Mesendoderm (in vitro differentiated cells): ENCODE data around the gene PPP2R1B.

Experiments
- DNase-seq: peaks from one replicate; pipeline ENCODE4 v3.0.0; 2013
- H2AK5ac ChIP-seq: 2 replicates; pipeline ENCODE4 v1.6.1; 2013; ENCODE audit warnings: low read length, inconsistent platforms
- H2BK120ac ChIP-seq: 2 replicates; pipeline ENCODE4 v1.6.1; 2013; ENCODE audit warnings: low read depth, mild to moderate bottlenecking, low read length, moderate library complexity, mixed read lengths
- H2BK15ac ChIP-seq: replicated peaks from 2 replicates; pipeline ENCODE4 v1.6.1; 2013; ENCODE audit warnings: low read depth, mild to moderate bottlenecking, moderate library complexity
- H2BK5ac ChIP-seq: 2 replicates; pipeline ENCODE4 v1.6.1; 2013; ENCODE audit warnings: low read length, inconsistent platforms
- H3K18ac ChIP-seq: 2 replicates; pipeline ENCODE4 v1.6.1; 2013; ENCODE audit warnings: mild to moderate bottlenecking, low read length, mixed read lengths
- H3K23ac ChIP-seq: one replicate; pipeline ENCODE4 v1.6.1; 2013; ENCODE audit warnings: low read length
- H3K27ac ChIP-seq: 2 replicates; pipeline ENCODE4 v1.5.1; 2013; ENCODE audit warnings: low read depth, mild to moderate bottlenecking, inconsistent platforms, low read length, moderate library complexity
- H3K27me3 ChIP-seq: 2 replicates; pipeline ENCODE4 v1.6.1; 2013; ENCODE audit warnings: low read length, control low read depth, mild to moderate bottlenecking, inconsistent platforms; ENCODE audit not compliant: insufficient read depth, poor library complexity
- H3K36me3 ChIP-seq: 2 replicates; pipeline ENCODE4 v1.6.1; 2013; ENCODE audit warnings: low read length, inconsistent platforms; ENCODE audit not compliant: control insufficient read depth, insufficient read depth
- H3K4ac ChIP-seq: one replicate; pipeline ENCODE4 v1.6.1; 2013; ENCODE audit warnings: low read depth, mild to moderate bottlenecking, low read length, moderate library complexity
- H3K4me1 ChIP-seq: 2 replicates; pipeline ENCODE4 v1.6.1; 2013; ENCODE audit warnings: low read depth, low read length, inconsistent platforms; ENCODE audit not compliant: control insufficient read depth
- H3K4me2 ChIP-seq: 2 replicates; pipeline ENCODE4 v1.6.1; 2013; ENCODE audit warnings: low read length
- H3K4me3 ChIP-seq: 2 replicates; pipeline ENCODE4 v1.5.1; 2013; ENCODE audit warnings: mild to moderate bottlenecking, low read length
- H3K56ac ChIP-seq: one replicate; pipeline ENCODE4 v1.6.1; 2013; ENCODE audit warnings: low read length
- H3K79me1 ChIP-seq: 2 replicates; pipeline ENCODE4 v1.6.1; 2013; ENCODE audit warnings: low read length, inconsistent platforms
- H3K79me2 ChIP-seq: 2 replicates; pipeline ENCODE4 v1.6.1; 2013; ENCODE audit warnings: mild to moderate bottlenecking, low read length; ENCODE audit not compliant: control insufficient read depth, insufficient read depth
- H3K9ac ChIP-seq: 2 replicates; pipeline ENCODE4 v1.6.1; 2013; ENCODE audit warnings: low read length, inconsistent platforms
- H4K5ac ChIP-seq: one replicate; pipeline ENCODE4 v1.6.1; 2013; ENCODE audit warnings: low read length
- H4K8ac ChIP-seq: one replicate; pipeline ENCODE4 v1.6.1; 2013; ENCODE audit warnings: low read depth, mild to moderate bottlenecking, control low read depth, low read length, moderate library complexity
- WGBS: extraction: QIAGEN DNeasy Blood & Tissue Kit; methylation state at CpG from one replicate; pipeline ENCODE4 v1.1.7; 2013; ENCODE audit warnings: low lambda C conversion rate, missing lambda C conversion rate; ENCODE audit not compliant: insufficient coverage; ENCODE audit errors: extremely low coverage; 5-methylcytosine and 5-hydroxymethylcytosine counted together

Gene PPP2R1B

DNA sequence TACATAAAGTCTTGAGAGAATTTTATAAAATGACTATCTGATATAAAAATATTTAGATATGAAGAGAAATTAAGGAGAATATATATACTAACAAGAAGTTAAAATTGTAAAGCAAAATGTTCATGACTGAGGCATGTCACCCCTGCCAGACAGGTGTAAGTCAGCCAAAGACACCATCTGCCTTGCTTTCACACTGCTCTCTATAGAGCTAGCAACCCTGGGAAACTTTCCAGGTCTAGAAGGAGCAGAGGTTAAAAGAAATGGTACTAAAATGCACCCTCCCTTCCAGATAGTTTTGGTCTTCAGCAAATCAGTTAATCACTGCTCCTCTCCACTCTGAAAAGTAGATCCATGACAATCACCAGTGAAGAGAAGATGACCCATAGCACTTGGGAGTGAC lies 16.5 kb downstream of the PPP2R1B start:
- H3K4me1 ChIP-seq = no peaks in the 10 kb centered on the region
- H3K9ac ChIP-seq = no peak overlapping the region
- DNase-seq = no peak
- H3K79me2 ChIP-seq = no peaks in the 10 kb centered on the region
- H3K27ac ChIP-seq = no peak overlapping the region
- H4K5ac ChIP-seq = no peak overlapping the region
- no peak overlapping the region for H3K4me3 ChIP-seq
- H3K56ac ChIP-seq = no peak overlapping the region
- peaks cover 8% of the 10 kb centered on the region for H3K36me3 ChIP-seq
- H2BK120ac ChIP-seq = no peak overlapping the region
- H3K79me1 ChIP-seq = no peaks in the 10 kb centered on the region
- no peak overlapping the region for H3K4me2 ChIP-seq
- H4K8ac ChIP-seq = no peak overlapping the region
- H2BK5ac ChIP-seq = no peak overlapping the region
- no peaks in the 10 kb centered on the region for H3K27me3 ChIP-seq
- no peak overlapping the region for H3K23ac ChIP-seq
- H2AK5ac ChIP-seq = no peak overlapping the region
- H3K18ac ChIP-seq = no peak overlapping the region
- no peak overlapping the region for H2BK15ac ChIP-seq
- H3K4ac ChIP-seq = no peak overlapping the region

DNA sequence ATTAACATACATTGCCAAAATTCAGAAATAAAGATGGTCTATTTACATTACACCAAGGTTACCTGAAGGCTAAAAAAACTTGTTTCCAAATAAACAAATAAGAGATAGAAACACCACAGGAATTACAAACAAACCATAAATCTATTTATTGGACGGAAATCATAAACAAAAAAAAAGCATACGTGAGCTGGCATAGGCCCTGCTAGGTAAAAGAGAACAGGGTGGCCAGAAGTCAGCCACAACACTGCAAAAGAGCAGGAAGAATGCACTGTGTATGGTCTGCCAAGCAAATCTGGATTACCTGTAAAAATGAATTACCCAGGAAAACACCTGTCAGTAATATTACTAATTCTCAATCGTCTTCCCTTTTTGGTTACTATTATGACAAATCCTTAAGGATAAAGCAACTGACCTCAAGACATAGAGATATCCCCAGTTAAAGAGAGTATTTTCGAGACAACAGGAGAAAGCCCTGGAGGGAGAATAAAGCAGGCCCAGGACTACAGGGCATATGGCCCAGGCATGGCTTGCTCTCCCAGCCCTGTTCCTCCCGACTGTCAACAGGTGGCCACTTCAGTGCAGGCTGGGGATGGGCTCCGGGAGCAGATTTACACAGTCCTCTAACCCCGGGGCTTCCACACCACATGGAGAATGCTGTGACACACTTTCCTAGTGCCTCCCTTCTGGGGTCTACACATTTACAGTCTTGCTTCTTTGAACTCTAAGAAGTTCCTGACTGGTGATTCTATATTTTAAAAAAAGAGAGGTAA lies 18.0 kb downstream of the PPP2R1B start:
- no peak for DNase-seq
- no CpG with 5 or more reads among the region's 7 CpGs for WGBS
- H2BK15ac ChIP-seq = no peak overlapping the region
- no peak overlapping the region for H3K27ac ChIP-seq
- no peaks in the 10 kb centered on the region for H3K27me3 ChIP-seq
- peaks cover 8% of the 10 kb centered on the region for H3K36me3 ChIP-seq
- no peak overlapping the region for H4K5ac ChIP-seq
- H4K8ac ChIP-seq = no peak overlapping the region
- no peak overlapping the region for H3K23ac ChIP-seq
- no peaks in the 10 kb centered on the region for H3K79me2 ChIP-seq
- H2BK120ac ChIP-seq = no peak overlapping the region
- H3K4me3 ChIP-seq = no peak overlapping the region
- no peaks in the 10 kb centered on the region for H3K79me1 ChIP-seq
- no peaks in the 10 kb centered on the region for H3K4me1 ChIP-seq
- no peak overlapping the region for H3K4me2 ChIP-seq
- no peak overlapping the region for H2AK5ac ChIP-seq
- no peak overlapping the region for H3K9ac ChIP-seq
- no peak overlapping the region for H2BK5ac ChIP-seq
- H3K18ac ChIP-seq = no peak overlapping the region
- H3K56ac ChIP-seq = no peak overlapping the region
- H3K4ac ChIP-seq = no peak overlapping the region

GRCh38 chr11:111745719-111746504 lies 20.3 kb downstream of the PPP2R1B start:
- no peak overlapping the region for H3K9ac ChIP-seq
- H3K27me3 ChIP-seq = no peaks in the 10 kb centered on the region
- no peaks in the 10 kb centered on the region for H3K79me2 ChIP-seq
- H2BK5ac ChIP-seq = no peak overlapping the region
- H3K79me1 ChIP-seq = no peaks in the 10 kb centered on the region
- H3K4me3 ChIP-seq = no peak overlapping the region
- no peak overlapping the region for H3K27ac ChIP-seq
- peaks cover 4% of the 10 kb centered on the region for H3K36me3 ChIP-seq
- no peak overlapping the region for H2BK120ac ChIP-seq
- WGBS = no CpG with 5 or more reads among the region's 6 CpGs
- no peak overlapping the region for H3K18ac ChIP-seq
- H2AK5ac ChIP-seq = no peak overlapping the region
- H4K5ac ChIP-seq = no peak overlapping the region
- DNase-seq = no peak
- H3K23ac ChIP-seq = no peak overlapping the region
- H4K8ac ChIP-seq = no peak overlapping the region
- no peaks in the 10 kb centered on the region for H3K4me1 ChIP-seq
- no peak overlapping the region for H2BK15ac ChIP-seq
- H3K4ac ChIP-seq = no peak overlapping the region
- no peak overlapping the region for H3K56ac ChIP-seq
- H3K4me2 ChIP-seq = no peak overlapping the region

- Histone ChIP-seq H3K36me3 (peaks cover 4% of the 10 kb centered on the region), H4K8ac (no peak overlapping the region), H2BK5ac (no peak overlapping the region), H2AK5ac (no peak overlapping the region), H3K23ac (no peak overlapping the region), H3K4me2 (no peak overlapping the region), H2BK120ac (no peak overlapping the region), H3K56ac (no peak overlapping the region), H2BK15ac (no peak overlapping the region), H3K79me2 (no peaks in the 10 kb centered on the region), H3K79me1 (no peaks in the 10 kb centered on the region), H3K4me1 (no peaks in the 10 kb centered on the region), H3K27ac (no peak overlapping the region), H3K4ac (no peak overlapping the region), H3K18ac (no peak overlapping the region), H3K27me3 (no peaks in the 10 kb centered on the region), H3K9ac (no peak overlapping the region), H3K4me3 (no peak overlapping the region), H4K5ac (no peak overlapping the region)
- no CpG with 5 or more reads among the region's 2 CpGs for WGBS
- DNase-seq = no peak
Observed at GRCh38 chr11:111743700-111744099, 22.5 kb downstream of the PPP2R1B start.

DNA sequence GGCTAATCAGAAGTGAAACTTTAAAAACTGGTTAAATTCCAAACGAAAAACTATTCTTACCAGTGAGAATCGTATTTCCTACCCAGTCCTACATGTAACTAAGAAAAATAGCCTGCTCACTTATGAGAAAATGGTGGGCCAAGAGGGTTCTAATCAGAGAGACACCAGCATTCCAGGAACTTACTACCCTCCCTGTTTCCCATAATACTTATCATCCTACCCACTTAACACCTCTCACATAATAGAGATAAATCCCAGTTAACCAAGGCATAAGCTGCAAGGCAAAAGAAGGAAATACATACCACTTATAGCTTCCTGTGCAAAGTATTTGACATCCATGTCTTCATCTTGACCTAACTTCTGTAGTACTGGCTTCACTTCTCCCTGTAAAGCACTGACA lies 24.4 kb downstream of the PPP2R1B start:
- Histone ChIP-seq H3K36me3 (no peaks in the 10 kb centered on the region), H4K5ac (no peak overlapping the region), H2BK15ac (no peak overlapping the region), H3K9ac (no peak overlapping the region), H3K27me3 (no peaks in the 10 kb centered on the region), H3K4me1 (no peaks in the 10 kb centered on the region), H3K4me2 (no peak overlapping the region), H2AK5ac (no peak overlapping the region), H4K8ac (no peak overlapping the region), H3K27ac (no peak overlapping the region), H3K79me1 (no peaks in the 10 kb centered on the region), H3K4ac (no peak overlapping the region), H3K18ac (no peak overlapping the region), H3K79me2 (no peaks in the 10 kb centered on the region), H2BK120ac (no peak overlapping the region), H3K56ac (no peak overlapping the region), H3K23ac (no peak overlapping the region), H3K4me3 (no peak overlapping the region), H2BK5ac (no peak overlapping the region)
- DNase-seq = peak; percentile 48
- no CpG with 5 or more reads among the region's 2 CpGs for WGBS
